Measurements from ENCODE around the gene TFF2.

TFF2 gene

GRCh38 chr21:42370894-42371654 lies 20.3 kb upstream of the TFF2 start:
- no peak for DNase-seq (ENCODE audit: extremely low read depth, low read depth)
- TF ChIP-seq CTCF (IDR thresholded peaks at IDR 0.05; ENCODE audit: low read depth, low read length), result no peak

GRCh38 chr21:42369821-42370220 lies 19.0 kb upstream of the TFF2 start:
- DNase-seq (ENCODE audit: extremely low read depth, low read depth), result no peak
- TF ChIP-seq CTCF (IDR thresholded peaks at IDR 0.05; ENCODE audit: low read depth, low read length), result no peak

- TF ChIP-seq CTCF (IDR thresholded peaks at IDR 0.05; ENCODE audit: low read depth, low read length), result no peak
- no peak for DNase-seq (ENCODE audit: extremely low read depth, low read depth)
Observed at GRCh38 chr21:42367367-42368165, 16.8 kb upstream of the TFF2 start.

- TF ChIP-seq CTCF (IDR thresholded peaks at IDR 0.05; ENCODE audit: low read depth, low read length), result no peak
- no peak for DNase-seq (ENCODE audit: extremely low read depth, low read depth)
Observed at GRCh38 chr21:42366292-42367010, 15.7 kb upstream of the TFF2 start, which contains the start of gene TFF1. Gene TFF1, minus strand, starts transcription at chr21:42366535. Its CDS starts 40 bp downstream, at chr21:42366495.

GRCh38 chr21:42365770-42366169 lies 15.0 kb upstream of the TFF2 start:
- DNase-seq (ENCODE audit: extremely low read depth, low read depth), result no peak
- TF ChIP-seq CTCF (IDR thresholded peaks at IDR 0.05; ENCODE audit: low read depth, low read length), result no peak

GRCh38 chr21:42364304-42364865 lies 13.6 kb upstream of the TFF2 start:
- DNase-seq (ENCODE audit: extremely low read depth, low read depth), result no peak
- TF ChIP-seq CTCF (IDR thresholded peaks at IDR 0.05; ENCODE audit: low read depth, low read length), result no peak
